ENCODE measurements around the gene MED10. TPM values are rescaled to one million over a fixed set of nuclear protein-coding genes. Genes with fewer than 3 reads are reported as not detected.

Gene MED10
- total RNA-seq, 1 donor from 2014 or later = 32.3 TPM

GRCh38 chr5:6395102-6395445 is 16.7 kb upstream of the MED10 start:
- peak; percentile 49 for DNase-seq (ENCODE audit: extremely low spot score, unreplicated experiment)
- Mint-ChIP-seq H3K27me3 (peaks cover 41% of the 10 kb centered on the region), H3K4me1 (ENCODE audit: unreplicated experiment) (no peaks in the 10 kb centered on the region), H3K36me3 (no peaks in the 10 kb centered on the region), H3K4me3 (no peak overlapping the region), H3K27ac (no peak overlapping the region), H3K9me3 (no peaks in the 10 kb centered on the region)
- TF ChIP-seq, protein P1, sequence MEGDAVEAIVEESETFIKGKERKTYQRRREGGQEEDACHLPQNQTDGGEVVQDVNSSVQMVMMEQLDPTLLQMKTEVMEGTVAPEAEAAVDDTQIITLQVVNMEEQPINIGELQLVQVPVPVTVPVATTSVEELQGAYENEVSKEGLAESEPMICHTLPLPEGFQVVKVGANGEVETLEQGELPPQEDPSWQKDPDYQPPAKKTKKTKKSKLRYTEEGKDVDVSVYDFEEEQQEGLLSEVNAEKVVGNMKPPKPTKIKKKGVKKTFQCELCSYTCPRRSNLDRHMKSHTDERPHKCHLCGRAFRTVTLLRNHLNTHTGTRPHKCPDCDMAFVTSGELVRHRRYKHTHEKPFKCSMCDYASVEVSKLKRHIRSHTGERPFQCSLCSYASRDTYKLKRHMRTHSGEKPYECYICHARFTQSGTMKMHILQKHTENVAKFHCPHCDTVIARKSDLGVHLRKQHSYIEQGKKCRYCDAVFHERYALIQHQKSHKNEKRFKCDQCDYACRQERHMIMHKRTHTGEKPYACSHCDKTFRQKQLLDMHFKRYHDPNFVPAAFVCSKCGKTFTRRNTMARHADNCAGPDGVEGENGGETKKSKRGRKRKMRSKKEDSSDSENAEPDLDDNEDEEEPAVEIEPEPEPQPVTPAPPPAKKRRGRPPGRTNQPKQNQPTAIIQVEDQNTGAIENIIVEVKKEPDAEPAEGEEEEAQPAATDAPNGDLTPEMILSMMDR (conservative IDR thresholded peaks at IDR 0.05) = no peak

DNA sequence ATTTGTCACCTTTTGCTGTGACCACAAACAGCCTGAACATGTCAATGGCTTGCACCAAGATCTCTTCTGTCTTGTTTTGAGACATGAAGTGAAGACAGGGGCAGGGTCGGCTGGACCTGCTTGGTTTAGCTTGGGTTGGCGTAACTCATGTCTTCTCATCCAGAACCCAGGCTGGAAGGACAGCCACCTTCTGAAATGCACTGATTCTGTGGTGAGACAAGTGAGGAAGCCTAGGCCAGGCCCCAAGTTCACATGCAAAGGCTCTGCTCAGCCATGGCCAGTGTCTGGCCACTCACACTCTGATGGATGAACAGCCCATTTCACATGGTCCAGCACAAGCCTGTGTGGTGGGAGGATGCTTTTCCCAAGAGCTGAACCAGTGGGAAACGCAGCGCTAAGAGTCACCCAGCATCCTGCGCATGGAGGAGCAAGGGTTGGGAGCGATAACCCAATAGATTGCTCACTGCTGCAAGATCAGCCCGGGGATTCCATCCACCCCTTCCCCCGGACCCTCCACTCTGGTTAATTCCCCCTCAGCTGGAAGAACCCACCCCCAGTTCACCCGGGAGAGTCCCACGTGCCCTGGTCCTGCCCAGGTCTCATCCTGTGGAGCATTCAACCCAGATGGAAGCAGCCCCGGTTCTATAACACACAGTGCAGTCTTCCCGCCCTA is 16.2 kb upstream of the MED10 start:
- no peak overlapping the region for H3K27ac Mint-ChIP-seq
- TF ChIP-seq, protein P1 (conservative IDR thresholded peaks at IDR 0.05) = no peak
- peaks cover 44% of the 10 kb centered on the region for H3K27me3 Mint-ChIP-seq
- no peaks in the 10 kb centered on the region for H3K36me3 Mint-ChIP-seq
- peak; percentile 52 for DNase-seq (ENCODE audit: extremely low spot score, unreplicated experiment)
- no peak overlapping the region for H3K4me3 Mint-ChIP-seq
- H3K4me1 Mint-ChIP-seq (ENCODE audit: unreplicated experiment) = no peaks in the 10 kb centered on the region
- H3K9me3 Mint-ChIP-seq = no peaks in the 10 kb centered on the region

GRCh38 chr5:6393596-6394194 is 15.3 kb upstream of the MED10 start:
- peak; percentile 25 for DNase-seq (ENCODE audit: extremely low spot score, unreplicated experiment)
- no peaks in the 10 kb centered on the region for H3K4me1 Mint-ChIP-seq (ENCODE audit: unreplicated experiment)
- H3K27ac Mint-ChIP-seq = no peak overlapping the region
- H3K36me3 Mint-ChIP-seq = no peaks in the 10 kb centered on the region
- H3K27me3 Mint-ChIP-seq = peaks cover 44% of the 10 kb centered on the region
- no peak overlapping the region for H3K4me3 Mint-ChIP-seq
- H3K9me3 Mint-ChIP-seq = no peaks in the 10 kb centered on the region
- TF ChIP-seq, protein P1 (conservative IDR thresholded peaks at IDR 0.05) = no peak

- Mint-ChIP-seq H3K9me3 (no peaks in the 10 kb centered on the region), H3K36me3 (no peaks in the 10 kb centered on the region), H3K4me3 (no peak overlapping the region), H3K27ac (no peak overlapping the region), H3K4me1 (ENCODE audit: unreplicated experiment) (no peaks in the 10 kb centered on the region), H3K27me3 (peaks cover 41% of the 10 kb centered on the region)
- DNase-seq (ENCODE audit: extremely low spot score, unreplicated experiment) = peak; percentile 27
- TF ChIP-seq, protein P1 (conservative IDR thresholded peaks at IDR 0.05) = no peak
Observed at GRCh38 chr5:6392561-6392960, 14.2 kb upstream of the MED10 start.

DNA sequence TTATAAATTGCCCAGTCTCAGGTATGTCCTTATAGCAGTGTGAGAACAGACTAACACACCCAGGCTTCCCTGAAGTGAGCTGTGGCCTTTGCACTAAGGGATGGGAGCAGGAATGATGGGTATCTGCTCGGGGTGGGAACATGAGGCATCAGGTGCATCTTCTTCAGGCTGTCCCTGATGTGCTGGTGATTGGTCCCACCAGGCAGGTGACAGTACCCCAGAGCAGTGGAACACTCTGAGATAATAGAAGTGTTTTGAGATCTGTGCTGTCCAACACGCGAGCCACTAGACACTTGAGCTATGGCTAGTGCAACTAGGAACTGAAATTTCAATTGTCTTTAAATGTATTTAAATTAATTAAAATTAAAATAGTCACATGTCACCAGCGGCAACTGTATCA is 12.8 kb upstream of the MED10 start:
- H3K36me3 Mint-ChIP-seq = no peaks in the 10 kb centered on the region
- TF ChIP-seq, protein P1 (conservative IDR thresholded peaks at IDR 0.05) = no peak
- peaks cover 47% of the 10 kb centered on the region for H3K27me3 Mint-ChIP-seq

More for the DNA sequence above, 12.8 kb upstream of the MED10 start:
- Mint-ChIP-seq H3K4me3 (no peak overlapping the region), H3K4me1 (ENCODE audit: unreplicated experiment) (no peaks in the 10 kb centered on the region), H3K27ac (no peak overlapping the region), H3K9me3 (no peaks in the 10 kb centered on the region)
- peak; percentile 8 for DNase-seq (ENCODE audit: extremely low spot score, unreplicated experiment)

Measured in type B pancreatic cell (in vitro differentiated cells).